CD4-positive, alpha-beta T cell (primary cell): ENCODE measurements around the gene HMBS. TPM values are rescaled to one million over a fixed set of nuclear protein-coding genes. Genes with fewer than 3 reads are reported as not detected.

Experiments used
- ATAC-seq: fragments of 200-7000 bp; cut with Tn5 transposase; one replicate; pipeline ENCODE4 v1.10.0; 2022; ENCODE audit warnings: mild to moderate bottlenecking; ENCODE audit not compliant: poor library complexity
- CTCF ChIA-PET: fragments of 350-600 bp; sonication (Branson Sonifier 250); formaldehyde crosslinking; loops from one replicate; lab custom pipeline; 2021; ENCODE audit warnings: antibody characterized with exemption, inconsistent platforms; lab: Charles Lee
- POLR2A ChIA-PET: fragments of 350-600 bp; sonication (Branson Sonifier 250); formaldehyde crosslinking; loops from one replicate; lab custom pipeline; 2021; ENCODE audit warnings: antibody characterized with exemption, inconsistent platforms; lab: Charles Lee
- DNase-seq, 14 experiments: peaks; one replicate each; pipeline ENCODE4 v3.0.0-alpha.2; 2013 to 2020; ENCODE audit warnings: mixed read lengths in 2 of 14
- H3K27ac ChIP-seq, 2 donors: one replicate each; pipeline versions ENCODE4 v1.5.1 to v1.7.0; 2013; ENCODE audit warnings: low read length in 2 of 2, low read depth in 1 of 2, mild to moderate bottlenecking in 1 of 2
- H3K27me3 ChIP-seq, 2 experiments: 1 replicate in 1 of 2; 2 replicates in 1 of 2; pipeline versions ENCODE4 v1.6.1 to v1.7.0; 2013; ENCODE audit warnings: low read length in 2 of 2, control low read depth in 1 of 2, mild to moderate bottlenecking in 1 of 2, moderate library complexity in 1 of 2; ENCODE audit not compliant: insufficient read depth in 2 of 2, control insufficient read depth in 1 of 2
- H3K36me3 ChIP-seq: one replicate; pipeline ENCODE4 v1.6.1; 2013; ENCODE audit warnings: low read length, control low read depth; ENCODE audit not compliant: insufficient read depth
- H3K4me1 ChIP-seq: one replicate; pipeline ENCODE4 v1.6.1; 2013; ENCODE audit warnings: low read length, control low read depth; ENCODE audit not compliant: insufficient read depth
- H3K4me3 ChIP-seq: one replicate; pipeline ENCODE4 v1.5.1; 2013; ENCODE audit warnings: mild to moderate bottlenecking, low read length, moderate library complexity
- H3K9me3 ChIP-seq, 2 experiments: 1 replicate in 1 of 2; 2 replicates in 1 of 2; pipeline versions ENCODE4 v1.6.1 to v1.7.0; 2013; ENCODE audit warnings: low read length in 2 of 2, mild to moderate bottlenecking in 2 of 2, control low read depth in 1 of 2, moderate library complexity in 1 of 2; ENCODE audit not compliant: control insufficient read depth in 1 of 2, insufficient read depth in 1 of 2
- H3K27ac Mint-ChIP-seq: one replicate; pipeline ENCODE4 v1.8.0; 2020; ENCODE audit warnings: mixed read lengths
- H3K27me3 Mint-ChIP-seq: one replicate; pipeline ENCODE4 v1.8.0; 2021; ENCODE audit warnings: mixed read lengths
- H3K36me3 Mint-ChIP-seq: one replicate; pipeline ENCODE4 v1.8.0; 2021; ENCODE audit warnings: low read depth, mixed read lengths
- H3K4me1 Mint-ChIP-seq: one replicate; pipeline ENCODE4 v1.8.0; 2021; ENCODE audit warnings: low read depth, mixed read lengths
- H3K4me3 Mint-ChIP-seq: one replicate; pipeline ENCODE4 v1.8.0; 2020; ENCODE audit warnings: mild to moderate bottlenecking, mixed read lengths
- H3K9me3 Mint-ChIP-seq: one replicate; pipeline ENCODE4 v1.8.0; 2020; ENCODE audit warnings: mixed read lengths
- intact Hi-C, 2 experiments: fragments of 100-400 bp; cut with DNase I in 1 of 2; cut with micrococcal nuclease in 1 of 2; formaldehyde crosslinking; loops; one replicate each; pipeline versions ENCODE4 v1.15.1 to v1.9.0; 2023 to 2025; cut with DNase I, micrococcal nuclease
- total RNA-seq, 174 experiments: library from RNA in 2 of 174; stranded (reverse) in 2 of 174; gene quantifications; one replicate each; pipeline ENCODE4 v1.2.3 and lab custom pipeline; 2021 to 2026
- TF ChIP-seq, protein P1 (sequence below): fragments of 200-600 bp; IDR thresholded peaks from one replicate; pipeline ENCODE4 v1.8.0; 2022; ENCODE audit warnings: antibody characterized with exemption, mild to moderate bottlenecking

HMBS gene
- total RNA-seq, 2 experiments from 2014 or later, result 3.4 to 4.1 TPM

DNA sequence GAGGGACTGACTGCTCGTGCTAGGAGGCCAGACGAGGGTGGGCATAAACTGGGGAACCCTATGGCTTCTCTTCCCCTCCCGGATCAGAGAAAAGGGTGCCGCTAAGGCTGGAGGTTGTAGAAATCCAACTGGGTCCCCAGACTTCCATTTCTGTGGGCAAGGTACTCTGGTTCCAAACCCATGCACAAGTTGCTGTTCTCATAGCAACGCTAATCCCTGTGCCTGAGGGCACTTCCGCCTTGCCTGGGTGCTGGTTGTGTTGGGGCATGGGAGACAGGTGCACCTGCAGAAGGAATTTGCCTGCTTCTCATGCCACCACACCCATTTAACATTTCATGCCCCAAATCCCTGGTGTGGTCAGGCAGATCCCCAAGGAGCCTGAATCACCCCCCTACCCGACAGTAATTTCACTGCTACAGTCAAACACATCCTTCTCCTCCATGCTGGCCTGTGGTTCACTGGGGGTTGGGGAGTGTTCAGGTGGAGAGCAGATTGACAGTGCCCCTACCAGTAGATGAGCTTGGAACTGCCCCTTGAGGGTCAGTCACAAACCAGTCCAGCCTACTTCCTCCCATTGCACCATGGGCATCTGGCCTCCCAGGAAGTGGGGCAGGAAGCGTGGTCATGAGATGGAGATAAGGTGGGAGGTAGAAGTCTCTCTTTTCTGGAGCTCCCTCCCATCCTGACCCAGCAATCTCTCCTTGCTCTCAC is 23.6 kb downstream of the HMBS start:
- ChIA-PET POLR2A (interaction anchor here (1.0 to 3.7 kb wide), 9 partner anchors 7 to 169 kb away, joined by 3 to 38 read pairs (median 19); partner anchors contain the start of genes HINFP, RPS25, TRAPPC4 and VPS11), CTCF (interaction anchor here (0.6 to 1.0 kb wide), 2 partner anchors 75 to 230 kb away, joined by 3 read pairs; no protein-coding TSS in a partner anchor)
- no peaks in the 10 kb centered on the region for H3K27me3 Mint-ChIP-seq
- peak overlapping the region; percentile 82 for H3K27ac Mint-ChIP-seq
- no peaks in the 10 kb centered on the region for H3K9me3 Mint-ChIP-seq
- Histone ChIP-seq H3K4me1 (peaks cover 39% of the 10 kb centered on the region), H3K4me3 (peak overlapping the region; percentile 92), H3K27me3 (no peaks in the 10 kb centered on the region), H3K9me3 (no peaks in the 10 kb centered on the region), H3K27ac (peak overlapping the region; percentile 43 to 72), H3K36me3 (peaks cover 34% of the 10 kb centered on the region)
- intact Hi-C loops, result loop anchor here (2.0 to 10.0 kb wide), 3 partner anchors 14 to 534 kb away; partner anchors contain the start of gene ARCN1 (in 1 of the 2)
- peak overlapping the region; percentile 81 for H3K4me3 Mint-ChIP-seq
- peaks cover 50% of the 10 kb centered on the region for H3K4me1 Mint-ChIP-seq
- peaks cover 45% of the 10 kb centered on the region for H3K36me3 Mint-ChIP-seq
- TF ChIP-seq, protein P1, sequence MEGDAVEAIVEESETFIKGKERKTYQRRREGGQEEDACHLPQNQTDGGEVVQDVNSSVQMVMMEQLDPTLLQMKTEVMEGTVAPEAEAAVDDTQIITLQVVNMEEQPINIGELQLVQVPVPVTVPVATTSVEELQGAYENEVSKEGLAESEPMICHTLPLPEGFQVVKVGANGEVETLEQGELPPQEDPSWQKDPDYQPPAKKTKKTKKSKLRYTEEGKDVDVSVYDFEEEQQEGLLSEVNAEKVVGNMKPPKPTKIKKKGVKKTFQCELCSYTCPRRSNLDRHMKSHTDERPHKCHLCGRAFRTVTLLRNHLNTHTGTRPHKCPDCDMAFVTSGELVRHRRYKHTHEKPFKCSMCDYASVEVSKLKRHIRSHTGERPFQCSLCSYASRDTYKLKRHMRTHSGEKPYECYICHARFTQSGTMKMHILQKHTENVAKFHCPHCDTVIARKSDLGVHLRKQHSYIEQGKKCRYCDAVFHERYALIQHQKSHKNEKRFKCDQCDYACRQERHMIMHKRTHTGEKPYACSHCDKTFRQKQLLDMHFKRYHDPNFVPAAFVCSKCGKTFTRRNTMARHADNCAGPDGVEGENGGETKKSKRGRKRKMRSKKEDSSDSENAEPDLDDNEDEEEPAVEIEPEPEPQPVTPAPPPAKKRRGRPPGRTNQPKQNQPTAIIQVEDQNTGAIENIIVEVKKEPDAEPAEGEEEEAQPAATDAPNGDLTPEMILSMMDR, result no peak
- ATAC-seq, result peak; percentile 51
- DNase-seq, result peak in 8 of 14 experiments; percentile 16 to 64 (median 44)

DNA sequence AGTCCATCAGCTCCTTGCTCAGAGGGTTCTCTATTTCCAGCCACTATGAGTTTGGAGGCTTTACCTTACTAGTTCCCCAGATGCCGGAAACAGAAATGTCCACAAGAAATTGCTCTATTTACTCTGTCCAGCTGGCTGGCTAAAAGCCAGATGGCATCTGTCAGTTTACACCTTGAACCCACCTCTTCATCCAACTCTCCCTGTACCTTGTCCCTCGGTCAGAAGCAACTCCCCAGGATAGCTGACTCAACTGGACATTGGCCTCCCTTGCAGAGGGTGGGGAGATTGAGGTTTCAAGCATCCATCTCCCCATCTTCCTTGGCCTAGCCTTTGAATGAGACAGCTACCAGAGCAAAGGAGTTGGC is 24.2 kb downstream of the HMBS start:
- ChIA-PET POLR2A (interaction anchor here (1.0 to 3.7 kb wide), 8 partner anchors 10 to 168 kb away, joined by 3 to 33 read pairs (median 6); partner anchors contain the start of genes HINFP, HMBS, RPS25 and TRAPPC4), CTCF (interaction anchor here (0.6 kb wide), 1 partner anchor 76 kb away, joined by 3 read pairs; no protein-coding TSS in a partner anchor)
- ATAC-seq (no peak), DNase-seq (no peak)
- H3K4me1 Mint-ChIP-seq, result peaks cover 47% of the 10 kb centered on the region
- H3K36me3 Mint-ChIP-seq, result peaks cover 50% of the 10 kb centered on the region
- peaks cover 43% of the 10 kb centered on the region for H3K4me1 ChIP-seq
- no peaks in the 10 kb centered on the region for H3K27me3 ChIP-seq
- peak overlapping the region; percentile 82 for H3K27ac Mint-ChIP-seq
- intact Hi-C loops, result loop anchor here (2.0 to 10.0 kb wide), 3 partner anchors 14 to 534 kb away; partner anchors contain the start of gene ARCN1 (in 1 of the 2)
- H3K36me3 ChIP-seq, result peaks cover 39% of the 10 kb centered on the region
- H3K27ac ChIP-seq, result peak overlapping the region; percentile 55 to 72
- no peaks in the 10 kb centered on the region for H3K9me3 Mint-ChIP-seq
- H3K27me3 Mint-ChIP-seq, result no peaks in the 10 kb centered on the region
- peak overlapping the region; percentile 92 for H3K4me3 ChIP-seq
- TF ChIP-seq, protein P1, result no peak
- peak overlapping the region; percentile 81 for H3K4me3 Mint-ChIP-seq
- no peaks in the 10 kb centered on the region for H3K9me3 ChIP-seq

DNA sequence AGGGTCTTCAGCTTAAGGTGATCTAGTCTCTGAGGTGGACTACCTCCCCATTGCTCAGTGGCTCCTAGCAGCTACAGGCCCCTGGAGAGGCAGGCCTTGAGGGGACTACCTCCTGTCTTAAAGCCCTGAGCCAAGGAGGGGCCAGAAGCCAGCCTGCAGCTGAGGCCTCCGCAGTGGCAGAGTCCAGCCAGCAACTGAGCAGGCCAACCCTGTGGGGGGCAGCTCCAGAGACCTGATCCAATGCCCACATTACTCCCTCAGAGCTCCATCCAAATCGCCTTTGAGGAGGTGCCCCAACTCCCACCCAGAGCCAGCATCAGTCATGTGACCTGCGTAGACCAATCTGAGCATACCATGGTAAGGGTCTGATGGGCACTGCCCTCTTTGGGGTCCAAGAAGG is 25.2 kb downstream of the HMBS start:
- H3K4me3 Mint-ChIP-seq, result peak overlapping the region; percentile 81
- Histone ChIP-seq H3K27me3 (no peaks in the 10 kb centered on the region), H3K4me3 (no peak overlapping the region), H3K27ac (peak overlapping the region in 1 of 2 donors; percentile 34), H3K9me3 (no peaks in the 10 kb centered on the region), H3K4me1 (peaks cover 53% of the 10 kb centered on the region), H3K36me3 (peaks cover 45% of the 10 kb centered on the region)
- H3K27me3 Mint-ChIP-seq, result no peaks in the 10 kb centered on the region
- ChIA-PET CTCF (no interaction called here), POLR2A (interaction anchor here (1.2 to 3.7 kb wide), 6 partner anchors 9 to 91 kb away, joined by 3 to 33 read pairs (median 10); partner anchors contain the start of genes HINFP, HMBS, RPS25 and TRAPPC4)
- peak overlapping the region; percentile 82 for H3K27ac Mint-ChIP-seq
- H3K9me3 Mint-ChIP-seq, result no peaks in the 10 kb centered on the region
- intact Hi-C loops, result loop anchor here (2.0 to 10.0 kb wide), 3 partner anchors 13 to 535 kb away; partner anchors contain the start of gene ARCN1 (in 1 of the 2)
- H3K36me3 Mint-ChIP-seq, result peaks cover 56% of the 10 kb centered on the region
- DNase-seq (no peak), ATAC-seq (no peak)
- H3K4me1 Mint-ChIP-seq, result peaks cover 41% of the 10 kb centered on the region
- TF ChIP-seq, protein P1, result no peak
